Medulla oblongata (tissue), 1 donor: ENCODE measurements around the gene MCRIP1.

Experiments used
- DNase-seq: peaks from one replicate; pipeline ENCODE4 v3.0.0-alpha.2; 2015; ENCODE audit errors: extremely low spot score

Gene MCRIP1, protein sequence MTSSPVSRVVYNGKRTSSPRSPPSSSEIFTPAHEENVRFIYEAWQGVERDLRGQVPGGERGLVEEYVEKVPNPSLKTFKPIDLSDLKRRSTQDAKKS

DNA sequence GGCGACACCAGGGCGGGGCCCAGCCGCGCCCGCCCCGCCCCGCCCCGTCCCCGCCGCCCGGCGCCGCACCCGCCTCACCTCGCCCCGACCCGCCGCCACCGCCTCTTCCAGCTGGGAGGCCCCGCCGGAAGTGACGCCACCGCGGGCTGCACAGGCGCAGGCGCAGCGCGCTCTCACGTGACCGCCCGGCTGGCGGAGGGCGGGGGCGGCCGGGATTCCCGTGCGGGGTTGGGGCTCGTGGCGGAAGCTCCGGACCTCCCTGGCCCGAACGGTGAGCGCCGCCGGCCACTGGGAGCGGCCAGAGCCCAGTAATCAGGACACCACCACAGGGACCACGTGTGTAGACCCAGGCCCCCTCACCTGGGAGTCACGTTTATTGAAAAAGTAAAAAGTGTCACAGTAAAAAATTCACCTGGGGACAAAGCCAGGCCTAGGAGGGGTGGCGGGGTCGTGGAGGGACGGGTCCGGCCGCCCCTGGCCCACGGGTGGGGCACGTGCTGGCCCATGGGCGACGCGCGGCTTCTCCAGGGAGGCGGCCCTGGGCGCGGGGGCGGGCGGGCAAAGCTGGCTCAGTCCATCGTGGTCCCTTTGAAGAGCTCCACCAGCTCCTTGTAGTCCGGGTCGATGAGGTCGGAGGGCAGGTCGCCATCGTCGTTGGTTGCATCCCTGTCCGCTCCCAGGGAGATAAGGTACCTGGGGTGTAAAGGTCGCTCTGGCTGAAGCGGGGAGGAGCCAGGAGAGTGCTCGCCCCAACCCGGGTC is at the start of gene MCRIP1:
Gene MCRIP1 (minus strand): TSS at position 132 of the 761 bp plus-strand sequence. CDS start 8,785 bp downstream, outside the sequence.
- DNase-seq, result peak; percentile 91

DNA sequence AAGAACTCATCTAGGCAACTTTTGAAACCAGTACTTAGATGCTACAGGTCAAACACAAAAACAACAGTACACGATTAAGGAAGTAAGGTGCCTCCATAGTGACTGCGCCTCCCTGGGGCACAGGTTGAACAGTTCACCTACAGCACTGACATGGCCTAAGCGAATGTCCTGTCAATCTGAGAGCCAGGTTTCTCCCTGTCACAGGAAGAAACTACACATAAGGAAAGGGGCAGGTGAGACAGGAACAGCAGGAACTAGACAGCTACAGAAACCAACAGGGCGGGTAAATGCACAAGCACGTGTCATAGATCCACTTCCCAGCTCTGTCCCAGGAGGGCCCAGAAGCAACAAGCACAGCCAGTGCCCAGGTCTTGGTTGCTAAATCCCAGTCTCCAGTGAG is 46.0 kb upstream of the MCRIP1 start:
- no peak for DNase-seq

DNA sequence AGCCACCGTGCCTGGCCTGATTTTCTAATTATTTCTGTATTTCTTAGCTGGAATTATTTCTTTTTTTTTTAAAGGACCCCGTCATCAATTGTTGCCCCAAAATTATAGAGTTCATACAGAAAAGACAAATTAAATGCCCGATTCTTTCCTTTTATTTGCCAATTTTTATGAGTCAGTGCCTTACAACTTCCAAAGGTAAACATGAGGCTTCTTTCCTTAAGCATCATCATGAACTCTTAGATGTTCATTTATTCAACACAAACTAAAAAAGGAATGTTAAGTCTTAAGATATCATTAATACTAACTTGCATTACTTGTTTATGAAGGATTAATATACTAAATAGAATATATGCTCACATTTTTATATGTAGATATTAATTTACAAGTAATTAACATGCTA is 45.2 kb upstream of the MCRIP1 start:
- no peak for DNase-seq

DNA sequence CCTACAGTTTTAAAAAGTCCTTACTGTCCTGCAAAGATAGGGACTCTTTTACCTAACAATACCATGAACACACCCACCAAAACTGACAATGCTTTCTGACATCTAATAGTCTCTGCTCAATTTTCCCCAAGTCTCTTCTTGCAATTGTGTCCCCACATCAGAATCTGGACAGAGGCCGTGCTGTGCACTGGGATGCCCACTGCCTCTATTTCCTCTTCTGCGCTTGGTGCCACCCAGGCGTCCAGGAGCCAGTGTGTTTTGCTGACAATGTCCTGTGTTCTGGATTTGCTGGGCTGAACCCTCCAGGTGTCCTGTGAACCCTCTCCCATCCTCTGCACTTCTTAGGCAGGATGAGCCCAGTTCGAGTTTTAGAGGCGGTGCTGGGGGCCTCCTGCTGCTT is 44.5 kb upstream of the MCRIP1 start:
- DNase-seq, result no peak

DNA sequence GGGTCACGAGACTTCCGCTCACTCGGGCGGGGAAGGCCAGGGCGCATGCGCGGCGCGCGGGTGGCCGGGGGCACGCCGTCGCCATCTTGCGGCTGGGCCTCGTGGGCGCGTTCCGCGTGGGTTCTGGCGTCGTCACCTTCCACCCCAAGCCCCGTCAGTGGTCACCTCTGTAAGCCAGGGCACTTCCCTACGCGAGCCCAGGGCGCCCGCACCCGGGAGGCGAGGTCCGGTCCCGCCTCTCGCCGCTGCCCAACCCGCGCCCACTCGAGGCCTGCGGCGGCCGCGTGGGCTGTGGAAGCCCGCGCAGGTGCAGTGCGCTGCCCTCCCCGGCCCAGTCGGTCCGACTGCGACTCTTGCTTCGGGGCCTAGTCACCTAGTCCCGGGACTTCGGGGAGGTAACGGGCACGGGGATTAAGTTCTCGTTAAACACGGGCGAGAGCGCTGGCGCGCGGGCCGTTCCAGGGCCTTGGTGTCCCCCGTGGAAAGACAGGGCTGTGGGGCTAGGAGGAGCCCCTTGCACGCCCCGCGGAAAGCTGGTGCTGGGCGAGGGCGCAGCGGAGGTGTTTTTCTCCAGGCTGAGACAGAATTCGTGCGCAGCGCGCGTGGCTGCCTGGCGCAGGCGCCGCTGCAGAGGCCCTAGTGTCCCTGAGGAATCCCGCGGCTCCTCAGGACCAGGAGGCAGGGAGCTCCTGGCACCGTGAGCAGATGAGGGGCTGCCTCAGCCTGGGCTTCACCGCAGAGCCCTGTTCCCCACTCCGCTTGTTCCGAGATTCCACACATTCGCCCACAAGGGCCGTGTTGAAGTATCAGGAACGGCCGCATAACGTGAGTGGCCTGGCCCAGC is 38.5 kb upstream of the MCRIP1 start:
- DNase-seq, result peak; percentile 90

DNA sequence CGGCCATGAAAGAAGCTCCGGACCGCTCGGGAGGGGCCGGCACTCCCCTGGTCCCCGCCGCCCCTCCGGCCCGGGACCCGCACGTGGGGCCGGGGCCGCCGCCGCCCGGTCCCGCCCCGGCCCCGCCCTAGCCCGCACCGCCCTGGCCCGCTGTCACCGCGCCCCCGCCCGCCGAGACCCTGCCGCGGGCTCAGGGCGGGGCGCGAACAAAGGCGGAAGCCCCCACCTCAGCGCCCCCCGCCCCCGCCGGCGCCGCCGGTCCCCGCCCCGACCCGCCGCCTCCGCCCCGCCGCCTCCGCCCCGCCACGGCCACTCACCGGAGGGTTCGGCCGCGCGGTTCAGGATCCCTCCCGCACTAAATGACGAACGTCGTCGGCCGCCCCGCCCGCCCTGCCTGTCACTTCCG is 37.9 kb upstream of the MCRIP1 start, which contains the start of gene ARHGDIA:
Gene ARHGDIA (minus strand): TSS at position 357 of the 406 bp plus-strand sequence. CDS start 1,407 bp downstream, outside the sequence.
- no peak for DNase-seq

DNA sequence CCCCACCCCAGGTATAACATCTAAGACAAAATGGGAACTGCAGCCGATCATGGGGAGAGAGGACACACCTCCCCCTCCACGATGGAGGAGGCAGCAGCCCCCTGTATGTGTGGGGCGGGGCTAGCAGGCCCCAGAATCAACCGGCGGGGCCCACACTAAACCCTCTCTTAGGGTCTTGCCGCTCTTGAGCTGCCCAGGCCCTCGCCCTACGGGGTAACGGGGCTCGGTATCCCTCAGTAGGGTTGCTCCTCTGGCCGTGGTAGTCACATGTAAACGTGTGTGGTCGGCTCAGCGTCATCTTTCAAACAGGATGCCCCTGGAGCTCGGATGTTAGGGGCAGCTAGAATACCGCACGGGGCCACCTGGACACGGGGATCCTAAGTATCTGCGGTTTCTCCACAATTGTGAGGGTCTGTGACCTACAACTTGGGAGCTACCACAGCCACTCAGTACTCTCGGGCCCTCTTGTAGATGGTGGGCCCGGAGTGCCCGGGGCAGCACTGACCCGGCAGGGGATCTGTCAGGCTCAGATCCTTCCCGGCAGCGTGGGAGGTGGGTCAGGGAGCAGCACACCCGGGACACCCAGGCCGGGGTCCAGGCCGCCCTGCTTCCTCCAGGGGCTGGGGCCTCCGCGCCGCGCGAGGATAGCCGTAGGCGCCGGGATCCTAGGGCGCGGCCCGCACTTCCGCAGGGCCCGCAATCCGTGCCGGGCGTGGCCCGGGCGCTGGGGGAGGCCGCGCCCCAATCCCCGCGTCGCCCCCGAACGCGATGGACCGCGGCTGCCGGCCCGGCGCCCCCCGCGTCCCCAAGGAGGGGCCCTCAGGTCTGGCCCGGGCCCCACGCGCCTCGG is 37.3 kb upstream of the MCRIP1 start:
- DNase-seq, result no peak

DNA sequence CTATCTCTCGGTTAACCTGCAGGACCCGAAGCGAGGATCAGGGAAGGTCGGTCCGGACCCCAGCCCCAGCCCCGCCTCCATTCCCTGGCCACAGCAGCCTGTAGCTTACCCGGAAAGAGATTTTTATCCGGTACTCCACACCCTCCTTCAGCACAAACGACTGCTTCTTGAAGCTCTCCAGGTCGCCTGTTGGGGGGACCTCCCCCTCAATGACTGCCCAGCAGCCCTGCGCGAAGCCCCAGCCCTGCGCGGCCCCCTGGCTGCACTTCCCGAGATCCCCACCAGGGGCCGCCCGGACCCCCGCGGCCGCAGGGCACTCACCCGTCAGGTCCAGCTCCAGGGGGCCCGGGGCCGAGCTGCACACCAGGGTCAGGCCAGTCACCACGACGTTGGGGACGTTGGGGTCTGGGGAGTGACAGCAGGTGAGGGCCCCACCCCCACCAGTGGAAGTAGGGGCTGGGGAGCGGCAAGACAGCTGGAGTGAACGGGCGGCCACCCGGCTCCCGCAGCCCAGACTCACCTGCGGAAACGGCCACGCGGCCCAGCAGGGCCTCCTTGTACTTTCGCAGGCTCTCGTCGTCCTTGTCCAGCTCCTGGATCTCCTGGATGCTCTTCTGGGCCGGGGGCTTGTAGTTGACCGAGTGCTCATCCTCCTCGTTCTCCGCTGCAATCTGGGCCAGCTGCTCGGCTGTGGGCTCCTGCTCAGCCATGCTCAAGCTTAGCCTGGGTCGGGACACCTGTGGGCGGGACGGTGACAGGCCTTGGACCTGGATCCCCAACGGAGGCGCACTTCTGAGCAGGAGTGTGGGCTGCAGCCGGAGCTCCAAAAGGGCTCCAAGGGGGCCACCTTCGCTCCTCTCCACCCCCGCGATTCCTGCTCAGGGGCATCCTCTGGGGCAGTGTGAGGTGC is 36.4 kb upstream of the MCRIP1 start:
- DNase-seq, result no peak

DNA sequence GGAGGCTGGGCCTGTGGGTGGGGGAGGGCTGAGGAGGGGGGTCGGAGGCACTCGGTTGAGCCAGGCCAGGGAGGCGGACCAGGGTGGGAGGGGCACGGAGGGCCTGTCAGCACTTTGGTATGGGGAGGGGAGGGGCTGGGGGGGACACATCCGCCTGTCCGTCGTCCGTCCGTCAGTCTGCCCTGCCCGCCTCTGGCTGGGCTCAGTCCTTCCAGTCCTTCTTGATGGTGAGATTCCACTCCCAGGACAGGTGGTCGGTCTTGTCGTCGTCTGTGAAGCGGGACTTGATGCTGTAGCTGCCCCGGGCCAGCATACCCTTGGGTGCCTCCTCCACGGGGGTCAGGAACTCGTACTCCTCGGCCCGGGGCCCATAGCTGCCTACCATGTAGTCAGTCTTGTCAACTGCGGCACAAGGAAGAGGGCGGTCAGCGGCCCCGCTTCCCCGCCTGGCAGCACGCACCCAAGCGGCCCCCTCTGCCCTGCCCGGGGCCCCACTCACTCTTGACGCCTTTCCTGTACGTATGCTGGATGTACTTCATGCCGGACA is 35.7 kb upstream of the MCRIP1 start:
- no peak for DNase-seq

DNA sequence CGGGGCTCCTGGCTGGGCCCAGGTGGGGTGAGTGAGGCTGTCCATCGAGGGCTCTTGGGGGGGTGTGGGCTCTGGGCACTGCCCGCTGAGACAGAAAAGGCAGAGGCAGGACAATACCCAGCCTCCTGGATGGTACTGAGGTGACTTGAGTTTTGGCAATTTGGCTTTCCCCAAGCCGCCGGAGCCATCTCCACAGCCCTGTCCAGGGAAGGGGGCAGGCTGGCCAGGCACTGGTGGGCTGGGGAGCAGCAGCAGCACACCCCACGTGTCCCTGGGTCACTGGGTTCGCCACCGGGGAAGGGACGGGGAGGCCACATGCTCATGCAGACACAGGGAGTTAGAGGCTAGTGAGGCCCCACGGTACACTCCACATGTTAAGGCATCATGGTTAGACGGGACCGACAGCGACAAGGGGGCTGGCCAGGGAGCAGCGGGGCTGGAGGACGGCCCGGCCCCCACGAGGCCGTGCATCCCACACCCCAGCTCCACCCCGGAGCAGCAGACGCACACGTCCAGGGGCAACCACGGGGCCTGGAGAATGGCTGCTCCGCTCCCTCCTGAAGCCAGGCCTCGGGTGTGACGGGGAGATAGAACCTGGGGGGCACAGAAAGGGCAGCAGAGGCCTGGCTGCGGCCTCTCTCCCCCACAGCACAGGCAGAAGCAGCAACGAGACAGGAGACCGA is 35.0 kb upstream of the MCRIP1 start:
- no peak for DNase-seq

DNA sequence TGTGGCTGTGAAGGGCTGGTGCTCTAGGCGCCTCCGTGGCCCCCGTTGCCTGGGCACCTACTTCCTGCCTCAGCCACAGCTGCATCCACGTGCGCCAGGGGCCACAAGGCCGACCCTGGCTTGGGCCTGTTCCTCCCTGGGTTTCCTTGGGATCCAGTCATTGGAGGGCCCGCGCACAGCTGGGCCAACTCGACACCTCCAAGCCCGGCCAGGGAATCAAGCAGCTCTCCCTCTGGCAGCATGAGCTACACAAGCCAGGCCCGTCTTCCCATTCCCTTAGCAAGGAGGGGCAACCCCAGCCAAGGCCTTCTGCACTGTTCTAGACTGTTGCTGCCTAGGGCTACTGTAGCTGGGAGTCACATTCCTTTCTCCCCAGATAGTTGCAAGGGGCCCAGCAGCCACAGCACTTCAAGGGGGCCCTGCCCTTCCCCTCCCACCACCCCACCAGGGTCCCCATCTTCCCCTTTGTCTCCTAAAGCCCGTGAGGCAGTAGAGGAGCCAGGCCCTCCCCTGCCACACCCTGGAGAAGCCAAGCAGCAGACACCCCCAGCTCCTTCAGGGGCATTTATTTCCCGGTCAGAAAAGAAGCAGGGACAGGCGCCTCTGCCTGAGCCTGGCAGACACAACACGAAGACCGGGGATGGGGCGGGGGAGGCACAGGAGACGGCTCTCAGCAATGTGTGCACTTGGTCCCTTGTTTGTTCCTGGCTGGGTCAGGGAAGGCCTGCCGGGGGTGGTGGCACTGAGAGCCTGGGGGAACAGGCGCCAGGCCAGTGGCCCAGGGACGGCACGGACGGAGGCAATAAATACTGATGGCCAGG is 34.3 kb upstream of the MCRIP1 start:
- peak; percentile 8 for DNase-seq

DNA sequence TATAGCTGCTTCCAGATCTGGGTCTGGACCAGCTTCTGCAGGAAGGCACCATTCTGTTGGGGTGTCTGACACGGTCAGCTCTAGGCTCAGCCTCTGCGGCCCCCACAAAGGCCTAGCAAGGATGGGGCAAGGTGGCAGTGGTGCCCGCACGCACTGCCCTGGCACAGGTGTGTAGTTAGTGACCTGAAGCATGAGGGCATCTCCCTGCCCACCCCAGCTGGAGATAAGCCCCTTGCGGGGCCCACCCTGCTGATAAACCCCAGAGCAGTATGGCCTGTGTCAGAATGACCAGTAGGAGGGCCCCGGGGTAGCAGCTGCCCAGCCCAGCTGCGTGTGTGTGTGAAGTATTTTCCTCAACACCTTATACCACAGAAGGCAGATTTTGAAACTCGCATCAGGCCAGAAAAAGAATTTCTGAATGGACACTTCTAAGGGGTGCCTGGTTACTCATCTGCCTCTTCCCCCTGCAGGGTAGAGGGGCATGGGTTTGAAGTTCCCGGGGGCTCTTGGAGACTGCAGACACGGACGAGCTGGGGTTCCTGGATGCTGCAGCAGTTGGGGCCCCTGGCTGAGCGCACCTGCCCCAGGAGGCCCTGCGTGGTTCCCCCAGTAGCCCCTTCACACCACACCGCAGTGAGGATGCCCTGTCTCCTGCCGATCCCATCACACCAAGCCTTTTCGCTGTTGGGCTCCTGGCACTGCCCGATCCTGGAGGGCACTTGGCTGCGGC is 33.5 kb upstream of the MCRIP1 start:
- DNase-seq, result no peak

DNA sequence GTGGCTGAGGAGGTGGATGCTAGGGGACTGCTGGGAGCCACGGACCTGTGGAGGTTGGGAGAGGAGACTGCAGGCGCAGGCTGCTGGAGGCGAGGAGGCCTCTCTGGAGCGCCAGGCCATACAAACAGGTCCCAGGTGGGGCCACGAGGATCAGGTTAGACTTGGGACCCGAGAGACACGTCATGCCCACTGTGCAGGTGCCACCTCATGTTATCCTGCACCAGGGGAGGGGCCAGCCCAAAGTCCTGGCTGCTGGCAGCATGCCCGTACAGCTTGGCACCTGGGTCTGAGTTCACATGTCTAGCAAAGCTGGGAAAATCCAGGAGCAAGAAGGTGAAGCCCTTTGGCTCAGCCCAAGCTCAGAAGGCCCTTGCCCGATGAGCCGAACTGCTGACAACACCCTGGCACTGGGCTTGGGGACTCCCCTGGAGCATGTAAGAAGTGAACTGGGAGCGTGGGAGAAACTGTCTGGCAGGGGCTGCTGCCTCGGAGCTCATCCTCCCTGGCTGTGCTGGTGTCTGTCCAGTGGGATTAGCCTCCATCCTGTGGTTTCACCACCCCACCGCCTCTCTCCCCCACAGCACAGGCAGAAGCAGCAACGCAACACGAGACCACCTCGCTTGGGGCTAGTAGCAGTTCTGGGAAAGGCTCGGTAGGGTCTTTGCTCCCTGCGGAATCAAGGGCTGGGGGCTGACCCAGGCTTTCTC is 32.8 kb upstream of the MCRIP1 start:
- no peak for DNase-seq

DNA sequence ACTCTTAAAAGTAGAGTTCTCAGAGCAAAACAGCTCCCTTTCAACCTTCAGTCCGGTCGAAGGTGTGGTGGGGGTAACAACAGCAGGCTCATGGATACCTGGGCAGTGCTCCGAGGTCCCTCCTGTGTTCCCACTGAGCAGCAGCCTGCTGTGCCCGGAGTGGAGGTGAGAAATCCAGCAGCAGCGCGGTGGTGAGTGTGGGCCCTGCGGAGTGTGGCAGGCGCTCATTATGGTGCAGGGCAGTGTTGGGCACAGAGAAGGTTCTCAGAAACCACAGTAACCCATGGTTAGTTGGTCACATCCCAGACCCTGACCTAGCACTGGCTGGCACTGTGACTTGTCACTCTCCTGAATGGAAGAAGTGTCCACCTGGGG is 32.3 kb upstream of the MCRIP1 start:
- DNase-seq, result no peak

DNA sequence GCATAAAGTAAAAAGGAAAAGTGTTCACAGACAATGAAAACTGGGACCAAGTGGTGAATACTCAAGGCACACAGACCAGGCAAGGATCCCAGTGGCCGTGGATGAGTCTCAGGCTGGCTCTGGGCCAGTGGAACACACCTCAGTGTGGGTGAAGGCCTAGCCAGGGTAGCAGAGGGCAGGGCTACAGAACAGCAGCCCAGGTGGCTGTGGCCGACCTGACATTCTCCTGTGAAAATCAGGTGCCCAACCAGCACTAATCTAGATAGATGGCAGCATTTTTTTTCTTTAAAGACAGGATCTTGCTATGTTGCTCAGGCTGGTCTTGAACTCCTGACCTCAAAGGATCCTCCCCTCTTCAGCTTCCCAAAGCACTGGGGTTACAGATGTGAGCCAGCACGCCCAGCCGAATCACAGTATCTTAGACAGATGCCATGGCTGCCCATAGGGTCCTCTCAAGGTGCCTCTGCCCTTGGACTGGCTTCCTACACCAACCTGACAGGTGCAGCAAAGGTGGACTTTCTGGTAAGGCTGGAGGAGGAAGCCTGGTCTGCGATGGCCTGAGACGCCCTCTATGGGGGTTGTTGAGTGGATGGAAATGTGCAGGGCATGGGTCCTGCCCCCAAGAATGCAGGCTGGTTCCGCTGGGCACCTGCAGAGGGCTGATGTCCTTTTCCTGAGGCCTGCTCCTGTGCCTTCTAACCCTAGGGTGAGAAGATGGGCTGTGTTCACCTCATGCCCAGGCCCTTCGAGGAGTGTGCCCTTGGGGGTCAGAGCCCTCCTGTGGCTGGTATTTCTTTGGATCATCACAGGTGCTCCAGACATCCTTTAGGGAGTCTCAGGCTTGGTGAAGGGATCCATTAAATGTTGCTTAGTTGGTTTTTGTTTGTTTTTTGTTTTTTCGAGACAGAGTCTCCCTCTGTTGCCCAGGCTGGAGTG is 31.0 kb upstream of the MCRIP1 start:
- no peak for DNase-seq

DNA sequence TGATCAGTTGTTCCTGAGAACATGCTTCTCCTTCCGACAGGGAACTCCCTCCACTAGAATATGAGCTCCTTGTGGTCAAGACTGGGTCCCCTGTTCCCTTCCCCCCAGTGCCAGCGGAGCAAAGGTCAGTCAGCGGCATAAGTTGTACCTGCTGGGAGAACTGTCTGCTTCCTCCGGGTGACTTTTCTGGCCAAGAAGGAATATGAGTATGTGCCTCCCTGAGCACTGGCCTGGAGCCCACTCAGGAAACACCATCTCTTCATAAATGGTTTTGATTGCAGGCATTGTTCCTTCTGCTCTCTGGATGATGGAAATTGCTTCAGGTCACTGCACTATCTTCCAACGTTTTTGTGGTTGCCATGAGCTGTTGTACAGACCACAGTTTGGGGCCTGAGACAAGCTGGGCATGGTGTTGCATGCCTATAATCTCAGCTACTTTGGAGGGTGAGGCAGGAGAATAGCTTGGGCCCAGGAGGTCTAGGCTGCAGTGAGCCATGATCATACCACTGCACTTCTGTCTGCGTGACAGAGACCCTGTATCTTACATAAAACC is 30.1 kb upstream of the MCRIP1 start:
- no peak for DNase-seq
